GM21619 (cell line): ENCODE data around the gene SNTG2.
A peak's percentile ranks its signal among the peaks of the same experiment; 100 is the strongest.

Experiments
- ATAC-seq: cut with Tn5 transposase; IDR thresholded peaks from one replicate; pipeline ENCODE4 v1.9.1; 2021; ENCODE audit not compliant: unreplicated experiment

The SNTG2 gene

DNA sequence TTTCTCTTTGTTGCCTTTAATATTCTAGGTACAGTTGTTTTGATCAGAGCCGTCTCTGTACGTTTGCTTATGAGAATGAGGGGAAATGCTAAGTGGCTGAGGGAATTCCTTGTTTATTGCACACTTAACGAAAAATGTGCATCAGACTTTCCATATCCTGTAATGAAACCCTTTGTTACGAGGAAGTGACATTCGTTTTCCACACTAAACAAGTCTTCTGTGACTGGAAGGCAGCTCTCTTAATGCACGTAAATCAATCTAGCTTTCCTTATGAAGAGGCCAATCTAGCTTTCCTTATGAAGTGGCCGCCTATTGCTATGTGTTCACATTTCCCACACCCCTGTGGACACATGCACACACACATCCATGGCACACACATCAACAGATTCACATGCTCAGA is 186.2 kb downstream of the SNTG2 start:
- no peak for ATAC-seq

DNA sequence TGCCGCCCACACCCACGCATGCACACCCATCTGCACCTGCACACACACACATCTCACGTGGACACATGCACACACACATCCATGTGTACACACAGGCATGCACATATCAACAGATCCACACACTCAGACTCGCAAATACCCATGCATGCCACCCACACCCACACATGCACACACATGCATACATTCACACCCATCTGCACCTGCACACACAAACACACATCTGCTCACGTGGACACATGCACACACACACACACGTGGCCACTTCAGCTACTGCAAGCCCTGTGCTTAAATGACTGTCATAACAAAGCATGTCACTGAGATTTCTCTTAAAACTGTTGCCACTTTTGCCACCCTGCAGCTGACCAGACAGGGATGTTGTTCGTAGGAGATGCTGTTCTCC is 186.6 kb downstream of the SNTG2 start:
- no peak for ATAC-seq

DNA sequence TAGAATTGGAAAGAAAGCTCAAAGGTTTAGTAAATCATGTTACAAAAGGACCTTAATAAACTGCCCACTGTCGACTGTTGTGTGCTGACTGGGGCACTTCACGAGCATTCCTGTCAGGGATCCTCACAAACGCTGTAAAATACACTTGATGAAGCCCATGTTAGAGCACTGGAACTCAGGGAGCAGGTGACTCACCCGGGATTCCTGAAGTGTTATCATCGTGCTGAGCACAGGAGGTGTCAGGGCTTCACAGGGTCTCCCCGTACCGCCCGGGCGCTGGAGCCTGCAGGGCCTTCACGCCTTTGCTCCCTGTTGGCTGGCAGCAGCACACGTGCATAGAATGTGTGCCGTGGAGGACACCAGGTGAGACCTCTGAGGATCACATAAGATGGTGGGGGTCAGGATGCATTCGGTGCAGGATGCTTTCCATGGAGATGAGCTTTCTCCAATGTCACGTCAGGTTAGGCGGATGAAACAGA is 187.3 kb downstream of the SNTG2 start:
- no peak for ATAC-seq

DNA sequence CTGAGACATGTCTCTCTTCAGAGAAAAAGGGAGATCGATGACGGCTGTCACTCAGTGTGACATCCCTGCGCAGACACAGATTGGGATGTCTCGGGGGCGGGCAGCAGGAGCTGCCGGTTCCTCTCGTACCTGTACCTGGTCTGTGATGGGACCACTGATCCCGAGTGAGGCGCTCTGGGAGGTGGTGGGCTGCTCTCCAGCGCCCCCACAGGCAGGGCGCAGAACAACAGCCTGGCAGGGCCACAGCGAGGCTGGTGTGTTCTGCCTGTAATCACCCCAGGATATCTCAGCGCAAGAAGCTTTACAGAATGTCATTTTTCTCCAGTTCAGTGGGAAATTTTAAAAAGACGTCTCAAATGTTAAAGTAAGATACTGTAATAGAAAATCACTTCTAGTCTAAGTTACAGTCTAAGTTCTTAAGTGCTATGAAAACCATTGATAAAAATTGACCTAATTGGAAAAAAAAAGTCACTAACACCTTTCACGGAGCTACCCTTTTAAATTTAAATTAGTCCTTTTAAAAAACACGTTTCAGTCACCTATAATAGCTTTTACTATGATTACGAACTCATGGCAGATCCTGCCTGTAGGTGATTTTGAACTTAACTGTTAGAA is 189.8 kb downstream of the SNTG2 start:
- no peak for ATAC-seq

DNA sequence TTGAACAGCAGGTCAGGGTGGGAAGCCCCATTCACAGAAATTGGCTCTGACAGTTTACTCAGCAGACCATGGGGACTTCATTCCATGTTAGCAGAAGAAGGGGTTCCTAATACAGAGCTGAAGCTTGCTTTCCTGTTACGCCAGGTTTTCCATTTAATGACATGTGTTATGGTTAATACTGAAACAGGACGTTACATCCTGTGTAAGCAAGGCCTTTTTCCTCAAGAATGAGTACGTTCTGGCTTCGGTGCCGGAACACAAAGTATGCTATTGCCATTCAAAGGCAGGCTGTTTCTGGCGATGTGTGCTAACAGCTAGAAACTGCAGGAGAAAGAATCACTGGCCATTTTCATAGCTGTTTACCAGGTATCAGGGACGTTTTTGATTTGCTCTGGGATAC is 190.4 kb downstream of the SNTG2 start:
- ATAC-seq: no peak

DNA sequence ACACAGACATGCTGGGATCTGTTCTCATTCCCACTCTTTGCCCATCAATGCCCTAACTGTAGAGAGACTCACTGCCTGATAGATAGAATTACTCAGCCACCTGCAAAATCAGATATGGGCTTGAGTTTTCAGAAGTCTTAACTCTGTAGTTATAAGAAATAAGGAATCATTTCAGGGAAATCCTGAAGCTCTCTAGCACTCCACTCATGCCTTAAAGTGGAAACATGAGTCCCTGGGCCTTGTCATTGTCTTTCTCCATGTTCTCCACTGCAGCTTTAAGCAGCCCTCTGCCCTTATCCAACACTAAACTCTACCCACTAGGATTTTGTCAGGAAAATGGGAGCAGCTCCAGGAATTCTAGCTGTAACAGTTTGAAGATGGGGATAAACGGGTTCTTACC is 192.5 kb downstream of the SNTG2 start:
- no peak for ATAC-seq

DNA sequence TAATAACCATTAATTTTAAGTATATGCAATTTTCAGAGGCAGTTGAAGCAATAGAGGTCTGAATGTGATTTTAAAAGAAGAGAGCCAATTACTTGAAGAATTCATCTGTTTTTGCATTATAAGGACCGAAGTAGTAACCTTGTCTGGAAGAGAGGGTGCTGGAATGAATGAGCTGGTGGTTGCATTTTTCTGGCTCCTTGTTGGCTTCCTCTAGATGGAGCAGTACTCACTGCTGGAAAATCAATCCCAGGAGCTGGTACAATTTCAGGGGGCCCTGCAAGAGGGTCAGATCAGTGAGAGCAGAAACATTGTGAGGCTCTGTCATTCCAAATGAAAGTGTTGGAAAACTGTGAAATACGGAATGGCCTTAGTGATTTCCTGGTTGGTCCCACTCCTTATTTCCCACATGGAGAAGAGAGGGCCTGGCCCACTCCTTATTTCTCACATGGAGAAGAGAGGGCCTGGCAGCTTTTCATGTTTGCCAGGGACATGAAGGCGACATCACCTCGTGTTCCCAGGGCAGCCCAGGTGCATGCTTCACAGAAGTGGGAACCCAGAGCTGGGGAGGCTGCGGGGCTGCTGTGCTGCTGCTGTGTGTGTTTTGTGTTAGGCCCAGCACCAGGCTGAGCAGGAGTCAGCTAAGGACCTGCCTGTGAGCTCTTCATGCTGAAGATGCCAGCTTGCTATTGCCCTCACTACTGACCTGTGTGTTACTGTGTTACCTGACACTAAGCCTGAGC is 197.4 kb downstream of the SNTG2 start:
- no peak for ATAC-seq

DNA sequence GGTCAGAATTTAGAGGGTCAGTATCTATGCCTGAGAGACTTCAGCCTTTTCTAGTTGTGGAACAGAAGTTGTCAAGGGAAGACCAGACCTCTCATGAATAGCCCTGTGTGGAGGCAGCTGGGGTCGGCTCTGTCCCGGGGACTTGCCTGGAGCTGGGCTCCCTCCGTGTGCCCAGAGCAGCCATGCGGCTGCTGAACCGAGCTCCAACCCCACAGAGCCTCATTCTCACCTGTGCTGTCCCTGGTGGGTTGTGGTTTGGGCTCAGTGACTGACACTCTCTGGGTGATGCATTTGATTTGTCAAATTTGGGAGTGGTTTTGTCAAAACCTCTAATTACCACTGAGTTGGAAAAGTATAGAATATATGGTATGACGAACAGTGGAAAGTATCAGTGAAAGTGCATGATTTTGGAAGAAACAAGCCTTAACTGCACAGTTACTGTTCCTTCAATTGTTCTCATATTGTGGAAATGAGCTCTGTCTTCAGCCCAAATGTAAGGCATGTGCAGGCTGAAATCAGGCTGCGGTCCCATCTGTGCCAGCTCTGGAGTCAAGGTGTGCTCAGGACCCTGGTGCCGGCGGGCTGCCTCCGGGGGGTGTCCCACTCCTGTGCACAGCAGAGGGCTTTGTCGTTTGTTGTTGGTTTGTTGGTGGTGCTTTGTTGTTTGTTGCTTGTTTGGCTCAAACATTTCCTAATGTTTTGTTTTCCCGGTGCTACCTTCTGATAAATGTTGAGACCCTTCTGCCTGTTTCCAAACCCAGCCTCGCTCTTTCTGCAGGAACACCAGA is 200.3 kb downstream of the SNTG2 start:
- ATAC-seq: no peak

DNA sequence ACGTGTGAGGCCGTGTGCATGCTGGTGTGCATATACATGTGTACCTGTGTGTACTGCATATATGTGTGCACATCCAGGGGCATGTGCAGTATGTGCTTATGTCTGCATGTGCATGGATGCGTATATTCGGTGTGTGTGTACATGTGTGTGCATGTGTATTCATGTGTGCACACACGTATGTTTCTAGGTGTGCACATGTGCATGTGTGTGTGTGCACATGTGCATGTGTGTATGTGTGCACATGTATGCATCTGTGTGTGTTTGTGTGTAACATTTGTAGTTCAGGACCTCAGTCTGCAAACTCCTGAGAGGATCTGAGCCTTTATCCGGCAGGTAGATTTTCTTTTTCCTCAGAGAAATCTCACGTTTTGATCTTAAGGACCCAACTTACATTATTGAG is 201.7 kb downstream of the SNTG2 start:
- no peak for ATAC-seq

DNA sequence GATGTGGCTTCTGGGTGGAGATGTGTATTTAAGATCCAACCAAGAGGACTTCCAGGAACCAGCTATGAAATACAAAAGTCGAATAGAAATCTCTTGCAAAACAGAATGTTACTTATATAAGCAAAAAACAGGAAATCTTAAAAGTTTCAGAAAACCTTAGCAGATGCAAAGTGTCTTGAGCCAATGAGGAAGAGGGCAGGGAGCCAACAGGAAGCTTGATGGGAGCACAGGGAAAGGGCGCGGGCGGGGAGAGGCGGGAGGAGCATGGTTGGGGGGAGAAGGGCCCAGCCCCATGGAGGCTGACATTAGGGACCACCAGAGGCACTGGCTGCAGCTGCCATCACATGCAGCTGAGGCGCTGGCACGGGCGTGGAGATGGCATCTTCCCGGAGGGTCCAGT is 203.3 kb downstream of the SNTG2 start:
- ATAC-seq: no peak

DNA sequence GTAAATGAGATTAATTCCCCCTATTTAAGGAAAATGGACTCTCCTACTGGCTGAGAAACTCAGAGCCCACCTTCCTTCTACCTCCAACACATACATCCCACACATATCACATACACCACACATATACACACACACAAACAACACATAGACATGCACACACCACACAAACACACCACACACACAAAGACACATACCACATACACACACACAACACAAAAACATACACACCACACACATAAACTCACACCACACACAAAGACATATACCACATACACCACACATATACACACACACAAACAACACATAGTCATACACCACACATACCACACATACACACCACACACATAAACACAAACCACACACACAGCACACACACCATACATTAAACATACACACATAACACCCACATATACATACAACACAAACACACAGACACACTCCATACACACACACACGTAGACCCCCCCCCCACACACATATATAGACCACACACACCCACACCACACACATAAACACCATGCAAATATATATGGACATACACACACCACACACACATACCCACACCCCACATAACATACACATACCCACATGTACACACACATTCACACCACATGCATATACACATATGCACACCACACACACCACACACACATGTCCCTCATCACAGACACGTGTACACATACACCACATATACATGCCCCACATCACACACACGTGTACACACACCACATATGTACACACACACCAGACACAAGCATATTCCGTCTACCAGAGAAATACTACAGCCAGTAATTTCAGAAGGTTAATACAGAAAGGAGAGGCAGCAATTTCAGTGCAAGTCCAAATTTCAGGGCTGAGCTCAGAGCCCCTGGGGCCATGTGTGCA is 204.3 kb downstream of the SNTG2 start:
- no peak for ATAC-seq

DNA sequence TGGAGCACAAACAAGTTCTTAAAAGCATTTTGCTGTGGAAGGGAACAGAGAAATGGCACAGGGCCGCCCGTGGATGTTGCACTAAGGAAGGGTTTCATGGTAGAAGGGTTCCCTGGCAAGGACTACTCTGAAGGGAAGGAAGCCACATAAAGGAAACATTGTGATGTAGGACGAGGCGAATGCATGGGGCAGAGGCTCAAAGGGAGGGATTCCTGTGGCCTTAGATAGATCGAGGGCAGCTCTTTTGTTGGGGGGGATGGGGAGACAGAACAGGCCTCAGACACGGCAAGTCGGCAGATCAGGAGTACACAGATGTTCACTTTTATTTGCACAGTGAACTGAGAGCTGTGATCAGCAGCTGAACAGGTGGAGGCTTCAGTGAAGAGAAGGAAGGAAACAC is 205.4 kb downstream of the SNTG2 start:
- ATAC-seq: no peak

DNA sequence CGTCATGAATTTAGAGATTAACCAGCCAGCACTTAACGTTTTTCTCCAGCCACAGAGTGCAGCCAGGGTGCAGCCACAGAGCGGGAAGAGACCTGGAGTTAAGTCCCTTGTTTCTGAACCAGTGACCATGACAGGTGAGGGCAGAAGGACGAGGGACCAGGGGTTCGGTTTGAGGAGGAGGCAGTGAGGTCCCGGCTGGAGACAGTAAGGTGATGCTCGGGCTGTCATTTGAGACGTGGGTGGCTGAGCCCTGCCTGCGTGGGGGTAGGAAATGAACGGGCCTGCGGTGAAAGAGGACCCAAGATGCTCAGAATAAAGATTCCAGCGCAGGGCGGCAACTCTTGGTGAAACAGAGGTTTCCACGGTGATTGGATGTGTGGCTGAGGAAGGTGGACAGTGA is 205.9 kb downstream of the SNTG2 start:
- no peak for ATAC-seq

DNA sequence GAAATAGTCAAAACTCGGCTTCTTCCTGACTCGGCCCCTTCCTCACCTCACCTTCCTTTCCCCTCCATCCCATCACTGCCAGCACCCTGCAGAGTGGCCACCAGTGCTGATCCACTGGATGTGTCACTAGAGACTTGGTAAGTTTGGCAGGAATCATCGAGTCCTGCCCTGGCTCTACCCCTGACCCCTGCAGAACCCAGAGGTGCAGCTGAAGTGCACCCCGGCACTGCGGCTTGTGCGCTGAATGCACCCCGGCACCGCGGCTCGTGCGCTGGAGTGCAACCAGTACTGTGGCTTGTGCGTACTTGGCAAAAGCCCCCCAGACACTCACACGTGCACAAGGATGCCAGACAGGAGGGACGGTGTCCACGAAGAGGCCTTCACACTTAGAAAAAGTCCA is 206.5 kb downstream of the SNTG2 start:
- no peak for ATAC-seq

DNA sequence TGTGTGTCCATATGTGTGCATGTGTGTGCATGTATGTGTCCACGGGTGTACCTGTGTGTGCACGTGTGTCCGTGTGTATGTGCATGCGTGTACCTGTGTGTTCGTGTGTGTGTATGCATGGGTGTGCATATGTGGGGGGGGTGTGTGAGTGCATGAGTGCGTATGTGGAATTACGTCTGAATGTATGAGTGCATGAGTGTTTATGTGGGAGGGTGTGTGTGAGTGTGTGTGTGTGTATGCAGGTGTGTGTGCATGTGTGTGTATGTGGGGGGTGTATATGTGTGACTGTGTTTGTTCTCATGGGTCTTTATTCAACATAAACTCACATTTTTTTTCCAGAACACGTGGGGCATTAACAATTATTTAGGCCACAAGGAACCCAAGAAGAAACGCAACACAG is 208.4 kb downstream of the SNTG2 start:
- no peak for ATAC-seq

DNA sequence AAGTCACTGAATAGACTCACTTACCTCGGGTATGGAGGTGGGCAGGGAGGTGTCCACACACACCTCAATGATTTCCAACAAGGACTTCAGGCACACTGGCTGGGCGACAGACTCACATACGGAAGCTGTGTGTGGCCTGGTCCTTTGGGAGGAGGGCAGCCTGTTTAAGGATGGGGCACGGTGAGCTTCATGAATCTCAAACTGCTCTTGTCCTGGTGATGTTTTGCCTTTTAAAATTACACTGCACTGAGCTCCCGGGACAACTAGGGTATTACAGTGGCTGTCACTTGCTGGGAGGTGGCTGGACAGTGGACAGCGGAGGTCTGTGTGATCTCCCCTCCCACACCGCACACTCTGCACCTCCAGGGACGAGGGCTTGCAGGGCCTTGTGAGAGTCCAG is 211.6 kb downstream of the SNTG2 start:
- ATAC-seq: no peak

DNA sequence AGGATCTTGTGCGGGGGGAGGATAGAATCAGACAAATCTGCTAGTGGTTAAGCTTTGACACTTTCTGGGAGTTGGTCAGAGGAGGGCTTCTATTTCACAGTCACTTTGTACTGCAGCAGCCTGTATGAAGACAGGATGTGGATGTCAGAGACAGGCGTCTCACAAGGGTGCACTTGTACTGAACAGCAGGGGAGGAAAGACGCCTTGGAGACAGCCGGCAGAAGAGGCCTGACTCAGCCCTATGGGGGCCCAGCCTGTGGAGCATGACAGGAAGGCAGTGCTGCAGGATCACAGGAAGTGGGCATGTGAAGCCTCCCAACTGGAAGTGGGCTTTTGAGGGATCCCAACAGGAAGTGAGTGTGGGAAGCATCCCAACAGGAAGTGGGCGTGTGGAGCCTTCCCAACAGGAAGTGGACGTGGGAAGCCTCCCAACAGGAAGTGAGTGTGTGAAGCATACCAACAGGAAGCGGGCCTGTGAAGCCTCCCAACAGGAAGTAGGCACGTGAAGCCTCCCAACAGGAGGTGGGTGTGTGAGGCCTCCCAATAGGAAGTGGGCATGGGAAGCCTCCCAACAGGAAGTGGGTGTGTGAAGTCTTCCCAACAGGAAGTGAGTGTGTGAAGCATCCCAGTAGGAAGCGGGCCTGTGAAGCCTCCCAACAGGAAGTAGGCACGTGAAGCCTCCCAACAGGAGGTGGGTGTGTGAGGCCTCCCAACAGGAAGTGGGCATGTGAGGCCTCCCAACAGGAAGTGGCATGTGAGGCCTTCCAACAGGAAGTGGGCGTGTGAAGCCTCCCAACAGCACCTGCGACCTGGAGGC is 212.3 kb downstream of the SNTG2 start:
- peak; percentile 70 for ATAC-seq

DNA sequence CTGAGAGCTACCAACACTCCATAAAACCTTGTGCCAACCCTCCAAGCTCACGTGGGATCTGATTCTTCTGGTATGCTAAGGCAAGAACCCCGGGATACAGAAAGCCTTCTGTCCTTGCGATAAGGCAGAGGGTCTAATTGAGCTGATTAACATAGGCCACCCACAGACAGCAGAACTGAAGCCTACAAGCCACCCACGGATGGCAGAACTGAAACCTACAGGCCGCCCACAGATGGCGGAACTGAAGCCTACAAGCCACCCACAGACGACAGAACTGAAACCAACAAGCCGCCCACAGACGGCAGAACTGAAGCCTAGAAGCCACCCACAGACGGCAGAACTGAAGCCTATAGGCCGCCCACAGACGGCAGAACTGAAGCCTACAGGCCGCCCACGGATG is 216.3 kb downstream of the SNTG2 start:
- ATAC-seq: no peak

DNA sequence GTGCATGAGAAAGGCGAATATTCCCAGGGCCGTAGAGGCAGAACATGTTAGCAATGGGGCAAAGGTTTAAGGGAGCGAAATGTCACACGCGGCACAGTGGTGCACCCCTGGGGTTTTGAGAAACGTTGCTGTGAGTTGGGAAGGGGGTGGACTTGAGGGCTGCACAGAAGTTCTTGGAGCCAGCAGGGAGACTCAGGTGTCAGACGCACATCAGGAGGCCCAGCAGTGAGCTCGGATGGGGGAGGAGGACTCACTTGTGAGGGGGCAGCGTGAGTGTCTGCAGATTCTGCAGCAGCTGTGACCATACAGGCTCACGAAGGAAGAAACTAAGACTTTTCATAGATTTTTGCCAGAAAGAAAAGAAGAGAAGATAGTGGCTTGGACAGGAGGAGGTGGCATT is 218.2 kb downstream of the SNTG2 start:
- ATAC-seq: no peak

DNA sequence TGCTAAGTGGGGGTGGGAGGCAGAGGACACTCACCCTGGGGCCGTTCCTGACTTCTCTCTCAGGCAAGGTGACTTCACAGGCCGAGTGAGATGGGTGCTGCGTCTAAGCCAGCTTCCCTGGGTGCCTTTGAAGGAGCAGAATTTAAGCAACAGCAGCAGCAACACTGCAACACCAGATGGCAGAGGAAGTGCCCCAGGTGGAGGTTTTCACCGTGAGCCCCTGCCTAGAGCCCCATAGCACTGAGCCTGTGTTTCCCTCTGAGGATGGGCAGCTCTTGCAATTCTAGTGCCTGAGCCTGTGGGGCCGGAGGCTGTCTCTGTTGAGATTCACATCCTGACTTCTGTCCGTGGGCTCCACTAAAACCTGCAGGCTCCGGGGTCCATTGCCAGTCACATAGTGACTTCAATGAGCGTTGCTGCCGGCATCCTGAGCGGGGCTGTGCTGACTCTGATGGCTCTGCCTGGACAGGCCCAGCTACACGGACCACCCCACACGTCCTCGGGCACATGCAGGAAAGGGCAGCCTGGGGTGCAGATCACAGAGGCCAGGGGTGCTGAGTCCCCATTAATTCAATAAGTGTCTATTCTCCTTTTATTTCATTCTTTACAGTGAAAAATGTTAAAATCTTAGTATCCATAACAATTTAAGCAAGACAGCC is 218.8 kb downstream of the SNTG2 start:
- no peak for ATAC-seq
